HL-60 (cell line): ENCODE measurements around the gene MCF2L2.

Experiments
- GABPA ChIP-seq: IDR thresholded peaks from 2 replicates; pipeline ENCODE4 v1.6.1; 2012; ENCODE audit warnings: low read depth
- POLR2AphosphoS5 ChIP-seq: IDR thresholded peaks from 2 replicates; pipeline ENCODE4 v1.6.1; 2012; ENCODE audit warnings: low read depth
- REST ChIP-seq: IDR thresholded peaks from 2 replicates; pipeline ENCODE4 v1.6.1; 2012; ENCODE audit warnings: low read depth; ENCODE audit not compliant: insufficient replicate concordance
- TF ChIP-seq, protein P1 (sequence below): IDR thresholded peaks from one replicate; pipeline ENCODE4 v1.5.1; 2011; ENCODE audit warnings: low read length, control low read depth, inconsistent platforms; ENCODE audit not compliant: insufficient read depth

DNA sequence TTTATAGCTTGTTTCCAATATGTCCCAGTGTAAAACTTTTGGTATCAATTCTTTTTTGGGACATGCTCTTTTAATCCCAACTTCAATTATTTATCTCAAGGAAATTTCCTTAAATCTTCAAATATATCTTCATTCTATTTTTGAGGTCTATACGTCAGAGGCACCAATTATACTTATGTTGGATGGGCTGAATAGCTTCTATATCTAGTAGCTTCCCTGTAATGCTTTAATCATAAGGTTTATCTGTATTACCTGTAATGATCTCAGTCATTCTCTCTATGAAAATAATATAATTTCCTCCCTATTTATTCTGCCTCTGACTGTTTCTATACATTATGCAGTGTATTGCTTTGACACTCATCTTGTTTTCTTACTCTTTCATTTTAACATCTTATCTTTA, 299.2 kb downstream of the MCF2L2 start:
- TF ChIP-seq, protein P1, sequence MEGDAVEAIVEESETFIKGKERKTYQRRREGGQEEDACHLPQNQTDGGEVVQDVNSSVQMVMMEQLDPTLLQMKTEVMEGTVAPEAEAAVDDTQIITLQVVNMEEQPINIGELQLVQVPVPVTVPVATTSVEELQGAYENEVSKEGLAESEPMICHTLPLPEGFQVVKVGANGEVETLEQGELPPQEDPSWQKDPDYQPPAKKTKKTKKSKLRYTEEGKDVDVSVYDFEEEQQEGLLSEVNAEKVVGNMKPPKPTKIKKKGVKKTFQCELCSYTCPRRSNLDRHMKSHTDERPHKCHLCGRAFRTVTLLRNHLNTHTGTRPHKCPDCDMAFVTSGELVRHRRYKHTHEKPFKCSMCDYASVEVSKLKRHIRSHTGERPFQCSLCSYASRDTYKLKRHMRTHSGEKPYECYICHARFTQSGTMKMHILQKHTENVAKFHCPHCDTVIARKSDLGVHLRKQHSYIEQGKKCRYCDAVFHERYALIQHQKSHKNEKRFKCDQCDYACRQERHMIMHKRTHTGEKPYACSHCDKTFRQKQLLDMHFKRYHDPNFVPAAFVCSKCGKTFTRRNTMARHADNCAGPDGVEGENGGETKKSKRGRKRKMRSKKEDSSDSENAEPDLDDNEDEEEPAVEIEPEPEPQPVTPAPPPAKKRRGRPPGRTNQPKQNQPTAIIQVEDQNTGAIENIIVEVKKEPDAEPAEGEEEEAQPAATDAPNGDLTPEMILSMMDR, result no peak
- TF ChIP-seq POLR2AphosphoS5, result no peak
- no peak for TF ChIP-seq GABPA
- TF ChIP-seq REST, result no peak
